Measurements from ENCODE around the gene TMEM256. TPM values are rescaled to one million over a fixed set of nuclear protein-coding genes. Genes with fewer than 3 reads are reported as not detected.
A peak's percentile ranks its signal among the peaks of the same experiment; 100 is the strongest.

The TMEM256 gene
- total and polyA plus RNA-seq, 9 of the 15 experiments (the other 6 are each of a cell fraction or from before 2014, with no cell fraction given), result 43.4 to 177 (median 68.5) TPM

- TF ChIP-seq MLX (CRISPR knock-in tag; conservative IDR thresholded peaks at IDR 0.05) (no peak), ZHX1 (conservative IDR thresholded peaks at IDR 0.05; ENCODE audit: low read length) (no peak), EZH2 (IDR thresholded peaks at IDR 0.05; ENCODE audit: borderline replicate concordance, low read depth, low read length) (no peak), E2F3 (CRISPR knock-in tag; IDR thresholded peaks at IDR 0.05) (no peak), LEF1 (IDR thresholded peaks at IDR 0.05) (no peak), ARID1B (IDR thresholded peaks at IDR 0.05) (no peak; the same call in 1 of the 2 replicates), SRF (CRISPR knock-in tag; IDR thresholded peaks at IDR 0.05) (no peak), GATAD2B (IDR thresholded peaks at IDR 0.05; ENCODE audit: borderline replicate concordance) (peak; percentile 37; the same call in 1 of the 2 replicates), EP300 (IDR thresholded peaks at IDR 0.05; ENCODE audit: low read length) (no peak), CBFA2T3 (IDR thresholded peaks at IDR 0.05) (no peak), HINFP (tag; conservative IDR thresholded peaks at IDR 0.05; ENCODE audit: low read depth) (no peak), DACH1 (IDR thresholded peaks at IDR 0.05; ENCODE audit: partially characterized antibody) (peak; percentile 22)
- TF ChIP-seq, protein P1, sequence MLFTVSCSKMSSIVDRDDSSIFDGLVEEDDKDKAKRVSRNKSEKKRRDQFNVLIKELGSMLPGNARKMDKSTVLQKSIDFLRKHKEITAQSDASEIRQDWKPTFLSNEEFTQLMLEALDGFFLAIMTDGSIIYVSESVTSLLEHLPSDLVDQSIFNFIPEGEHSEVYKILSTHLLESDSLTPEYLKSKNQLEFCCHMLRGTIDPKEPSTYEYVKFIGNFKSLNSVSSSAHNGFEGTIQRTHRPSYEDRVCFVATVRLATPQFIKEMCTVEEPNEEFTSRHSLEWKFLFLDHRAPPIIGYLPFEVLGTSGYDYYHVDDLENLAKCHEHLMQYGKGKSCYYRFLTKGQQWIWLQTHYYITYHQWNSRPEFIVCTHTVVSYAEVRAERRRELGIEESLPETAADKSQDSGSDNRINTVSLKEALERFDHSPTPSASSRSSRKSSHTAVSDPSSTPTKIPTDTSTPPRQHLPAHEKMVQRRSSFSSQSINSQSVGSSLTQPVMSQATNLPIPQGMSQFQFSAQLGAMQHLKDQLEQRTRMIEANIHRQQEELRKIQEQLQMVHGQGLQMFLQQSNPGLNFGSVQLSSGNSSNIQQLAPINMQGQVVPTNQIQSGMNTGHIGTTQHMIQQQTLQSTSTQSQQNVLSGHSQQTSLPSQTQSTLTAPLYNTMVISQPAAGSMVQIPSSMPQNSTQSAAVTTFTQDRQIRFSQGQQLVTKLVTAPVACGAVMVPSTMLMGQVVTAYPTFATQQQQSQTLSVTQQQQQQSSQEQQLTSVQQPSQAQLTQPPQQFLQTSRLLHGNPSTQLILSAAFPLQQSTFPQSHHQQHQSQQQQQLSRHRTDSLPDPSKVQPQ (CRISPR knock-in tag; IDR thresholded peaks at IDR 0.05; ENCODE audit: borderline replicate concordance), result no peak
- TF ChIP-seq, protein P2, sequence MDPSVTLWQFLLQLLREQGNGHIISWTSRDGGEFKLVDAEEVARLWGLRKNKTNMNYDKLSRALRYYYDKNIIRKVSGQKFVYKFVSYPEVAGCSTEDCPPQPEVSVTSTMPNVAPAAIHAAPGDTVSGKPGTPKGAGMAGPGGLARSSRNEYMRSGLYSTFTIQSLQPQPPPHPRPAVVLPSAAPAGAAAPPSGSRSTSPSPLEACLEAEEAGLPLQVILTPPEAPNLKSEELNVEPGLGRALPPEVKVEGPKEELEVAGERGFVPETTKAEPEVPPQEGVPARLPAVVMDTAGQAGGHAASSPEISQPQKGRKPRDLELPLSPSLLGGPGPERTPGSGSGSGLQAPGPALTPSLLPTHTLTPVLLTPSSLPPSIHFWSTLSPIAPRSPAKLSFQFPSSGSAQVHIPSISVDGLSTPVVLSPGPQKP (CRISPR knock-in tag; IDR thresholded peaks at IDR 0.05), result no peak
- TF ChIP-seq, protein P3, sequence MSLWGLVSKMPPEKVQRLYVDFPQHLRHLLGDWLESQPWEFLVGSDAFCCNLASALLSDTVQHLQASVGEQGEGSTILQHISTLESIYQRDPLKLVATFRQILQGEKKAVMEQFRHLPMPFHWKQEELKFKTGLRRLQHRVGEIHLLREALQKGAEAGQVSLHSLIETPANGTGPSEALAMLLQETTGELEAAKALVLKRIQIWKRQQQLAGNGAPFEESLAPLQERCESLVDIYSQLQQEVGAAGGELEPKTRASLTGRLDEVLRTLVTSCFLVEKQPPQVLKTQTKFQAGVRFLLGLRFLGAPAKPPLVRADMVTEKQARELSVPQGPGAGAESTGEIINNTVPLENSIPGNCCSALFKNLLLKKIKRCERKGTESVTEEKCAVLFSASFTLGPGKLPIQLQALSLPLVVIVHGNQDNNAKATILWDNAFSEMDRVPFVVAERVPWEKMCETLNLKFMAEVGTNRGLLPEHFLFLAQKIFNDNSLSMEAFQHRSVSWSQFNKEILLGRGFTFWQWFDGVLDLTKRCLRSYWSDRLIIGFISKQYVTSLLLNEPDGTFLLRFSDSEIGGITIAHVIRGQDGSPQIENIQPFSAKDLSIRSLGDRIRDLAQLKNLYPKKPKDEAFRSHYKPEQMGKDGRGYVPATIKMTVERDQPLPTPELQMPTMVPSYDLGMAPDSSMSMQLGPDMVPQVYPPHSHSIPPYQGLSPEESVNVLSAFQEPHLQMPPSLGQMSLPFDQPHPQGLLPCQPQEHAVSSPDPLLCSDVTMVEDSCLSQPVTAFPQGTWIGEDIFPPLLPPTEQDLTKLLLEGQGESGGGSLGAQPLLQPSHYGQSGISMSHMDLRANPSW (CRISPR knock-in tag; IDR thresholded peaks at IDR 0.05), result no peak
Observed at GRCh38 chr17:7435676-7436555, 32.0 kb upstream of the TMEM256 start (continued).
